GM23338 (cell line): ENCODE results near the gene ART1.

Experiments used
- EZH2 ChIP-seq: fragments of 200-600 bp; sonication (generic); IDR thresholded peaks from one replicate; pipeline ENCODE4 v1.8.0; 2017; ENCODE audit warnings: antibody characterized with exemption, mild to moderate bottlenecking, low read depth; ENCODE audit not compliant: unreplicated experiment
- EZH2phosphoT487 ChIP-seq: fragments of 200-600 bp; sonication (generic); IDR thresholded peaks from one replicate; pipeline ENCODE4 v1.8.1; 2018; ENCODE audit warnings: antibody characterized with exemption; ENCODE audit not compliant: unreplicated experiment
- POLR2AphosphoS5 ChIP-seq: IDR thresholded peaks from 2 replicates; pipeline ENCODE4 v1.6.1; 2016; ENCODE audit warnings: antibody characterized with exemption, low read depth
- TF ChIP-seq, protein P1 (sequence below): IDR thresholded peaks from one replicate; pipeline ENCODE4 v1.6.1; 2018; ENCODE audit warnings: antibody characterized with exemption; ENCODE audit not compliant: unreplicated experiment
- TF ChIP-seq, protein P2 (sequence below), 2 experiments: fragments of 200-600 bp in 1 of 2; sonication (generic) in 1 of 2; conservative IDR thresholded peaks; 2 replicates each; pipeline versions ENCODE4 v1.5.1 to v1.6.1; 2016 to 2017; ENCODE audit warnings: antibody characterized with exemption in 2 of 2, low read depth in 2 of 2, mild to moderate bottlenecking in 2 of 2, moderate library complexity in 1 of 2

DNA sequence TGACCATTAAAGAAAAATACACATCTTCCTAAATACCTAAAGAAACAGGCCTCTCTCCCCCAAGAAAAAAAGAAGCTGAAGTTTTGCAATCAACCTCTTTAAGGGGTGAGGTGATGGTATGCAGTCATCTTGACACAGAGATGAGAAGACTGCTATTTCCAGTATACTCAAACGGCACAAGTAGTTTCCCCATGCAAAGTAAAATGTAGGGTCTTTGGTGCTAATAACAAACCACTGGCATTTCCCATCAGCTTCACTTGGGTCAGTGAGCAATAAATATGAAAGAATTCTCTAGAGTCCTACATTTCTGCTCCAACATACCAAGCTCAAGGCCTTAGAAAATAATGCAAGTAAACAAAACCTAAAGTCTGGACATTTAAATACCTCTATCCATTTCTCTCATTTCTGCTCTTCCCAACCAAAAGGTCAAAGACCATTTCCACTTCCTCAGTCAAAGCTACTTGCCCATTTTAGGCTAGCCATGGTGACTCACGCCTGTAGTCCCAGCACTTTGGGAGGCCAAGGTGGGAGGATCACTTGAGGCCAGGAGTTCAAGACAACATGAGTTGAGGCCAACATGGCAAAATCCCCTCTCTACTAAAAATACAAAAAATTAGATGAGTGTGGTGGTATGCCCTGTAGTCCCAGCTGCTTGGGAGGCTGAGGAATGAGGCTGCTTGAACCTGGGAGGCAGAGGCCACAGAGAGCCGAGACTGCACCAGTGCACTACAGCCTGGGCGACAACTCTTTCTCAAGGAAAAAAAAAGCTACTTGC lies 65.7 kb downstream of the ART1 start:
- TF ChIP-seq, protein P1, sequence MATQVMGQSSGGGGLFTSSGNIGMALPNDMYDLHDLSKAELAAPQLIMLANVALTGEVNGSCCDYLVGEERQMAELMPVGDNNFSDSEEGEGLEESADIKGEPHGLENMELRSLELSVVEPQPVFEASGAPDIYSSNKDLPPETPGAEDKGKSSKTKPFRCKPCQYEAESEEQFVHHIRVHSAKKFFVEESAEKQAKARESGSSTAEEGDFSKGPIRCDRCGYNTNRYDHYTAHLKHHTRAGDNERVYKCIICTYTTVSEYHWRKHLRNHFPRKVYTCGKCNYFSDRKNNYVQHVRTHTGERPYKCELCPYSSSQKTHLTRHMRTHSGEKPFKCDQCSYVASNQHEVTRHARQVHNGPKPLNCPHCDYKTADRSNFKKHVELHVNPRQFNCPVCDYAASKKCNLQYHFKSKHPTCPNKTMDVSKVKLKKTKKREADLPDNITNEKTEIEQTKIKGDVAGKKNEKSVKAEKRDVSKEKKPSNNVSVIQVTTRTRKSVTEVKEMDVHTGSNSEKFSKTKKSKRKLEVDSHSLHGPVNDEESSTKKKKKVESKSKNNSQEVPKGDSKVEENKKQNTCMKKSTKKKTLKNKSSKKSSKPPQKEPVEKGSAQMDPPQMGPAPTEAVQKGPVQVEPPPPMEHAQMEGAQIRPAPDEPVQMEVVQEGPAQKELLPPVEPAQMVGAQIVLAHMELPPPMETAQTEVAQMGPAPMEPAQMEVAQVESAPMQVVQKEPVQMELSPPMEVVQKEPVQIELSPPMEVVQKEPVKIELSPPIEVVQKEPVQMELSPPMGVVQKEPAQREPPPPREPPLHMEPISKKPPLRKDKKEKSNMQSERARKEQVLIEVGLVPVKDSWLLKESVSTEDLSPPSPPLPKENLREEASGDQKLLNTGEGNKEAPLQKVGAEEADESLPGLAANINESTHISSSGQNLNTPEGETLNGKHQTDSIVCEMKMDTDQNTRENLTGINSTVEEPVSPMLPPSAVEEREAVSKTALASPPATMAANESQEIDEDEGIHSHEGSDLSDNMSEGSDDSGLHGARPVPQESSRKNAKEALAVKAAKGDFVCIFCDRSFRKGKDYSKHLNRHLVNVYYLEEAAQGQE = no peak
- TF ChIP-seq, protein P2, sequence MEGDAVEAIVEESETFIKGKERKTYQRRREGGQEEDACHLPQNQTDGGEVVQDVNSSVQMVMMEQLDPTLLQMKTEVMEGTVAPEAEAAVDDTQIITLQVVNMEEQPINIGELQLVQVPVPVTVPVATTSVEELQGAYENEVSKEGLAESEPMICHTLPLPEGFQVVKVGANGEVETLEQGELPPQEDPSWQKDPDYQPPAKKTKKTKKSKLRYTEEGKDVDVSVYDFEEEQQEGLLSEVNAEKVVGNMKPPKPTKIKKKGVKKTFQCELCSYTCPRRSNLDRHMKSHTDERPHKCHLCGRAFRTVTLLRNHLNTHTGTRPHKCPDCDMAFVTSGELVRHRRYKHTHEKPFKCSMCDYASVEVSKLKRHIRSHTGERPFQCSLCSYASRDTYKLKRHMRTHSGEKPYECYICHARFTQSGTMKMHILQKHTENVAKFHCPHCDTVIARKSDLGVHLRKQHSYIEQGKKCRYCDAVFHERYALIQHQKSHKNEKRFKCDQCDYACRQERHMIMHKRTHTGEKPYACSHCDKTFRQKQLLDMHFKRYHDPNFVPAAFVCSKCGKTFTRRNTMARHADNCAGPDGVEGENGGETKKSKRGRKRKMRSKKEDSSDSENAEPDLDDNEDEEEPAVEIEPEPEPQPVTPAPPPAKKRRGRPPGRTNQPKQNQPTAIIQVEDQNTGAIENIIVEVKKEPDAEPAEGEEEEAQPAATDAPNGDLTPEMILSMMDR (conservative IDR thresholded peaks at IDR 0.05; ENCODE audit: low read depth in 2 of 2) = no peak
- no peak for TF ChIP-seq EZH2
- no peak for TF ChIP-seq EZH2phosphoT487
- no peak for TF ChIP-seq POLR2AphosphoS5
